GM10248 (cell line): Measurements from ENCODE around the gene CEACAM8.
"Not testable (repeated sequence)": the region's sequence is repeated elsewhere in the genome, so short reads cannot be mapped to it uniquely, and the experiment has no call there.

Source experiments
- CTCF ChIA-PET: fragments of 300-600 bp; sonication (Branson Sonifier 250); formaldehyde crosslinking; extraction: SDS; loops from one replicate; lab custom pipeline; 2021; ENCODE audit warnings: antibody characterized with exemption; lab: Yijun Ruan, JAX
- POLR2A ChIA-PET: fragments of 350-650 bp; sonication (Branson Sonifier 250); formaldehyde crosslinking; extraction: SDS; loops from one replicate; lab custom pipeline; 2020; ENCODE audit warnings: antibody characterized with exemption; lab: Yijun Ruan, JAX
- DNase-seq: peaks from one replicate; pipeline ENCODE4 v3.0.0; 2012; ENCODE audit errors: extremely low spot score
- CTCF ChIP-seq: IDR thresholded peaks from 2 replicates; pipeline ENCODE4 v1.5.1; 2012; ENCODE audit warnings: mild to moderate bottlenecking, low read depth; ENCODE audit errors: extremely low read depth, missing control alignments, control extremely low read depth

CEACAM8 gene

GRCh38 chr19:42563352-42564210 is 31.1 kb downstream of the CEACAM8 start:
- CTCF ChIA-PET = interaction anchor here (1.0 to 3.7 kb wide), 11 partner anchors 8 to 125 kb away, joined by 3 to 21 read pairs (median 4); partner anchors contain the start of gene CEACAM1
- TF ChIP-seq CTCF = peak; percentile 67
- POLR2A ChIA-PET = no interaction called here
- peak; percentile 68 for DNase-seq

- DNase-seq = no peak
- no peak for TF ChIP-seq CTCF
- ChIA-PET CTCF (interaction anchor here (1.2 to 3.3 kb wide), 4 partner anchors 11 to 111 kb away, joined by 4 to 21 read pairs (median 8); no protein-coding TSS in a partner anchor), POLR2A (no interaction called here)
These were observed 33.2 kb downstream of the CEACAM8 start for GRCh38 chr19:42561512-42561911.

GRCh38 chr19:42560731-42561130 is 34.0 kb downstream of the CEACAM8 start:
- DNase-seq = no peak
- no peak for TF ChIP-seq CTCF
- ChIA-PET POLR2A (no interaction called here), CTCF (no interaction called here)

- no peak for TF ChIP-seq CTCF
- ChIA-PET POLR2A (no interaction called here), CTCF (interaction anchor here (1.5 kb wide), 1 partner anchor 9 kb away, joined by 4 read pairs; no protein-coding TSS in a partner anchor)
- DNase-seq = no peak
These were observed 36.1 kb downstream of the CEACAM8 start for GRCh38 chr19:42558450-42559150.

- CTCF ChIA-PET = interaction anchor here (0.9 kb wide), 1 partner anchor 10 kb away, joined by 3 read pairs; no protein-coding TSS in a partner anchor
- DNase-seq, POLR2A ChIA-PET: not testable (repeated sequence)
These were observed 37.3 kb downstream of the CEACAM8 start for GRCh38 chr19:42557386-42557871.

GRCh38 chr19:42555801-42556200 is 38.9 kb downstream of the CEACAM8 start:
- CTCF ChIA-PET = interaction anchor here (1.1 to 2.1 kb wide), 5 partner anchors 8 to 114 kb away, joined by 3 to 4 read pairs (median 4); no protein-coding TSS in a partner anchor
- POLR2A ChIA-PET = no interaction called here
- TF ChIP-seq CTCF = no peak
- no peak for DNase-seq
